Stimulated activated CD8-positive, alpha-beta memory T cell treated with anti-CD3 and anti-CD28 coated beads, Interleukin-15, amount 100 ng/mL, for 1 hour (primary cell): ENCODE measurements around the gene RNH1.

Experiments used
- DNase-seq: peaks from one replicate; pipeline ENCODE4 v3.0.0-alpha.2; 2020; ENCODE audit warnings: low read depth

The RNH1 gene

GRCh38 chr11:499201-500076 is 7.6 kb downstream of the RNH1 start:
- no peak for DNase-seq

DNA sequence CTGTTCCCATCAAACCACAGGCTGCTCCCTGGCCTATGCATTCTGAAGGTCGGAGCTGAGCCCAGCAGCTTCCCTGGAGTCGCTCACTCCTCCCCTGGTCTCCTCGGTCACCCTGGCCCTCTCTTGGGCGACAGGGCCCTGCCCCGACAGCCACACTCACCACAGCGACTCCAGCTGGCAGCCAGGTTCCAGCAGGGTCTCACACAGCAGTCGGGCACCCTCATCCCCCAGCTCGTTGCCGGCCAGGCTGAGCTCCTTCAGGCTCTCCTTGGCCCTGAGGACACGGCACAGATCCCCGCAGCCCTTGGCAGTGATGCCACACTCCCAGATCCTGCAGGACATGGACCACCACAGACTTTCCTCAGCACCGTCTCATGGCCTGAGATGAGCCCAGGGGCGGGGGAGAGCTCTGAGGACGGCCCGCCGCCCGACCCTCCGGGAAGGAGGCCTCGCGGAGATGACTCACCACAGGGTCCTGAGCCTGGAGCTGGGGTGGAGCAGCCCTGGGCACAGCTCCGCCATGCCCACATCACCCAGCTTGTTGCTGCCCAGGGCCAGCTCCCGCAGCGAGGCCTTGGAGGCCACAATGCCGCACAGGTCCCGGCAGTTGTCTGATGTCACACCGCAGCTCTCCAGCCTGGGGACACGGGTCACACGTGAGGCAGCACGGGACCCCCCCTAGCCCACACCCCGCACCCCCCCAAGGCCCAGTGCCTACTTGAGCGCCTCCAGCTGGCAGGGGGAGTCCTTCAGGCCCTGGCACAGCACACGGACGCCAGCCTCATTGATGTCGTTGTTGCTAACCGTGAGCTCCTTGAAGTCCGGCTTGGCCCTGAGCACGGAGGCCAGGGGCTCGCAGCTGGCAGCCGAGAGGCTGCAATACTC is 8.5 kb downstream of the RNH1 start:
- DNase-seq: no peak

- DNase-seq: no peak
Measured at GRCh38 chr11:497565-498296, 9.3 kb downstream of the RNH1 start.

- no peak for DNase-seq
Measured at GRCh38 chr11:496834-497564, 10.0 kb downstream of the RNH1 start.

- no peak for DNase-seq
Measured at GRCh38 chr11:495537-495931, 11.5 kb downstream of the RNH1 start.

DNA sequence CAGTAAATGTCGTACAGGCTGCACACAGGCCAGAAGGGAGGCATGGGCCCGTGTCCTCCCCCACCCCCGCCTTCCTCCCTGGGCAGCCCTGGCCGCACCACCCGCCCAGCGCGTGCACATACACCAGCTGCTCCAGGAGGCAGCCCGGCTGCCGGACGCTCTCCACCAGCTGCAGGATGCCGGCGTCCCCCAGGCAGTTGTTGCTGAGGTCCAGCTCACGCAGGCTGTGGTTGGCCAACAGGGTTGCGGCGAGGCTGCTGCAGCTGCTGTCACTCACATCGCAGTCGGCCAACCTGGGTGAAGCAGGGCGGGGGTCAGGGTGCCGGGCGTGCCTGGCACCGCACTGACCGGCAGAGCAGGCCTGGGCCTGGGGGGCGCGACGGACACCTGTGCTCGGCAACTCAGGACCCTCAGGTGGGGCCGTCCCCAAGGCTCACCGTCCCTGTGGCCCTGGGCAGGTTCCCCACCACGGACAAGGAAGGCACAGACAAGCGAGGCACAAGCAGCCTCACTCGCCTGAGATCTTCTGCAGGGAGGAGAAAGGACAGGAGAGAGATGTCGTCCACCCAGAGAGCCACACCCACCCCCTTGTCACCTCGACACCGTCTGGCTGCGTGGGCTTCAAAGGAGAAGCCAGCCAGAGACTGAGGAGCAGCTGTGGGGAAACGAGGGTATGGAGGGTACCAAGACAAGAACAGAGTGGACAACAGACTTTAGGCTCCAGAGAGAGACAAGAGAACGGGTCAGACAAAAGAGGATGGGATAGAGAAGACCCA is 12.1 kb downstream of the RNH1 start:
- DNase-seq: no peak

DNA sequence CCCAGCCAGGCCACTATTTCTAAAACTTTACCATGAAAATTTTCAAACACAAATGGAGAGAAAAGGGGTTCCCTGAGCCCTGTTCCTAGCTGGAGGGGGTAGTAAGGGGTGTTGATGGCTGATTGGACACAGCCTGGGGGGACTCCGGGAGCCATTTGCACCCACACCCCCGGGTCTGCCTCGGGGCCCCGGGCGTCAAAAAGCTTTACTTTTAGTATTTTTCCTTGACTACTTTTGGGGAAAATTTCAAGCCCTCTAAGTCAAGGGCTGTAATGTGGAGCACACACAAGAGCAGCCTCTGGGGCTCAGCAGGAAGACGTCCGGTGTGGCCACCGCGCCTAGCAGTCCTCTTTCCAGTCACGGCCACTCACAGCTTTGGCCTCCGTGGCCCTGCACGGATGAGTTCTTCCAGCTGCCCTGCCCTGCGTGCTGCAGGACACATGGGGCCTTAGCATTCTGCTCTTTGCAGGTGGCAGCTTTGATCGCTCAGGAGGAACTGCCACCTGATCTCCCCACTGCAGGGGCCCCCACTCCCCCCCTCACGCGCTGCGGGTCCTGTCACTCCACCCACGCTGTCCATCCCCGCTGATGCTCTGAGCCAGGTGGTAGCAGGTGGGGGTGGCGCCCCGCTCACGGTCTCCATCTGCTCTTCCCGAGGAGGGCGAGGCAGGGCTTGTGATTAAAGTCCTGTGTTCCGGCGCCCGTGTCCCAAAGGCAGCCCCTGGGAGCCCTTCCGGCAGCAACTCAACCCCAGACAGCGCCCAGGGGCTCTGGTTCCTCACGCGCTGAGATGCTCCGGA is 14.4 kb downstream of the RNH1 start:
- no peak for DNase-seq

DNA sequence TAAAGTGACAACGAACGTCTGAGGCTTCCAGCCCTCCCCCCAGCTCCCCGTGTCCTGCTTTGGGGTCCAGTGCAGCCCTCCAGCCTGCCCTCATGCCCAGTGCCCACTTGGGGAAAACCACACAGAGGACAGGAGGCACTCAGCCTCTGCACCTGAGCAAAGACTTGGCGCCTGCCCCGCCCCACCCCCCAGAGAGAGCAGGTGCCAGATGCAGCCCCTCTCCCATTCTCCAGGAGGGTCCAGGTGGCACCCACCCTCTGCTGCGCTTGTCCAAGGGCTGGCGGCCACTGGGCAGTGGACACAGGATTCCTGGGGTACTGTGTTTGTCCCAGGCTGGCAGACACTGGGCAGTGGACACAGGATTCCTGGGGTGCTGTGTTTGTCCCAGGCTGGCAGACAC is 15.7 kb downstream of the RNH1 start:
- DNase-seq: no peak

DNA sequence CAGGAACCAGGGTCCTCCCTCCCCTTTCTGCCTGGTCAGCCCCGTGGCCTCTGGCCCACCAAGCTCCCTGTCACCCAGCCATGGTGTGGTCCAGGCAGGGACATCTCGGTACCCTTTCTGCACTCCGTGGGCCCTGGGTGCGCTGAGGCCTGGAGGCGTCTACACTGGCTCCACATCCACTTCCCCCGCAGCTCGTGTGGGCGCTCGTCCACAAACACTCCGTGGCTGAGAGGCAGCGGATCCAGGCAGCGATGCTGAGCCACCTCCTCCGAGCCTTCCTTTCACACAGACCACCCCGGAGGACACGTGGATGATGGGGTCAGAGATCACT is 16.1 kb downstream of the RNH1 start:
- no peak for DNase-seq

GRCh38 chr11:490186-490929 is 16.7 kb downstream of the RNH1 start:
- no peak for DNase-seq

GRCh38 chr11:489610-490185 is 17.3 kb downstream of the RNH1 start:
- DNase-seq: no peak

DNA sequence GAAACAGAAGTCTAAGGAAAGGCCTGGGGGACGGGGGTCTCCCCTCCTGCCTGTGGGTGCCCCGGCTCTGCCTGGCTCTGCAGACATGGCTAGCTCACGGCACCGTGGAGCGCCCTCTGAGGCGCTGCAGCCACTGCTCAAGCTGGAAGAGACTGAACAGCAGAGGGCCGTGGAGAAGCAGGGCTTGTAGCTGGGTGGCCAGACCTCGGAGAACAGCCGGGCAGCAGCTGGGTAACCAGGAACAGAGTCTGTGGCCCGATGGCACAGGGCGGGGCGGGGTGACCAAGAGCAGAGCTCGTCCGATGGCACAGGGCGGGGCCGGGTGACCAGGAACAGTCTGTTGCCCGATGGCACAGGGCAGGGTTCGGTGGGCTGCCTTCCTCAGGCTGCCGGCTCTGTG is 18.1 kb downstream of the RNH1 start:
- no peak for DNase-seq

DNA sequence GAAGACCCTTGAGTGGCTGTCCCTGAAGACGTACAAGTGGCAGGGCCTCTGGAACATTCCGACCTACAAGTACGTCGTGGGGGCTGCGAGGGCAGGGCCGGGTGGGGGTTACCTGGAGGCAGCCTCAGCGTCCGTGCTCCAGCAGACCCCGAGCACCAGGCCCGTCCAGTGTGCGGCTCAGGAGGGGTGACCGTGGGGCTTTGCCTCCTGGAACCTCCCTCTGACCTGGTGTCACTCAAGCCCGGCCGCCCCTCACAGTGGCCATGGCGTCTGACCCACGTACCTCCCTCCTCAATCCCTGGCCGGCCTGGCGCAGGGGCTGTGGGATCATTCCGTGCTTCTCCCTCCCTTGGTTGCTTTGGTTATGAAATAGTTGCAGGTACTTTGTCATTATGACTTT is 18.5 kb downstream of the RNH1 start:
- DNase-seq: no peak

DNA sequence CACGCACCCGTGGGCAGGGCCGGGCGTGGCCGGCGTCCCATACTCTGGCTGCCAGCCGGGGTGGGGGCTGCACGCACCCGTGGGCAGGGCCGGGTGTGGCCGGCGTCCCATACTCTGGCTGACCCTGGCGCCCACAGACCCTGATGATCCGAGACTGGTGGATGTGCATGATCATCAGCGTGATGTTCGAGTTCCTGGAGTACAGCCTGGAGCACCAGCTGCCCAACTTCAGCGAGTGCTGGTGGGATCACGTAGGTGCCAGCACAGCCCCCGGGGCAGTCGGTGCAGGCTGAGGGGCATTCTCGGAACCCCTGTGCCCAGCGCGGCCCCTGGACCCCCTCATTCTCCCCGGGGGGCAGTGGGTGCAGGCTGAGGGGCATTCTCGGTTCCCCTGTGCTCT is 19.0 kb downstream of the RNH1 start:
- DNase-seq: no peak

DNA sequence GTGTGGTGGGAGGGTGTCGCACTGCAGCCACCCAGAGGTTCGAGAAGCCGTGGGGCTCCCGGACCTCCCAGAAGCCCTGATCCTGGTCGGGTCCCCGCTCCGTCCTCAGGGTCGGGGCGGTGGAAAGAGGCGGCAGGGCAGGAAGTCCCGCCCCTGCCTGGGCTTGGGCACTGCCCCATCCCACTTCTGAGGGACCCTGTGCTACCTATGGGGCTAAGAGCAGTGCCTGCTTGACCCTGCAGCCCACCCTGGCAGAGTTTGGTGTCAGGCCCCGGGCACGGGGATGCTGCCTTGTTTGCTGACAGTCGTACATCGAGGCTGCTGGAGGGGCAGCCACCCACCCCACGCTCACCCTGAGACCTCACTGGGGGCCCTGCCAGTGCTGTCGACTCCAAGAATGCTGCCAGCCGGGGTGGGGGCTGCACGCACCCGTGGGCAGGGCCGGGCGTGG is 19.4 kb downstream of the RNH1 start:
- DNase-seq: no peak

DNA sequence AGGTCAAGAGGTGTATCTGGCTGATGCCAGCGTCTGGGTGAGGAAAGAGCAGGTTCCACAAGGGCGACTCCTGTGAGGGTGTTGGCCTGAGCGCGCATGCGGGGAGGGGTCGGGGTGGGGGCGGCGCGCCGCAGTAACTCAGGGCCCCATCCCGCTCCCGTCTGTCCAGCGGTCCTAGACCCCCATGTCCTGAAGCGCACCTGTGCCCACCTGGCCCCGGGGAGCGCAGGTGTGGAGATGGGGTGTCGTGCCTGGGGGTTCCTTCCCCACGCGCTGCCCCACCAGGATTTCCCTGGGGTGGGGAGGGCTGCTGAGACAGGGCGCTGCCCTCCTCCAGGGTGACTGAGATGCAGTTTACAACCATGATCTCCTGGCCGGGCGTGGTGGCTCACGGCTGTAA is 20.9 kb downstream of the RNH1 start:
- no peak for DNase-seq

- no peak for DNase-seq
Measured at GRCh38 chr11:484616-485015, 22.4 kb downstream of the RNH1 start.

DNA sequence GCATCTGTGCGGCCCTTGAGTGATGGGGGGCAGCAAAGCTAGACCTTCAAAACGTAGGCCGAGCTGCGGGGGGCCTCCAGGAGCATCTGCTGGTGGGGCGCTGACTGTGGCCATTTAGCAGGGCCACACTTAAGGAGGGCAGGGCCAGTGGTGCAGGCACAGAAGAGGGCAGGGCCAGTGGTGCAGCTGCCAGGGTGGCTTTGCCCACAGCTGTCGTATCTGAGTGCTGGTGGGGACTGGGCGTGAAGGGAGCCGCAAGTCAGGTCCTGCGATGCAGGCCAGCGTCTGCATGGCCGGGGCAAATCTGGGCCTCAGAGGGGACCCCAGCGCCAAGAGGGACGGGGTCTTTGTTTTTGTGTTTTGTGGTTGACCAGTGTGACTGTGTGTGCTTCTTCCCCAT is 27.7 kb downstream of the RNH1 start:
- no peak for DNase-seq

DNA sequence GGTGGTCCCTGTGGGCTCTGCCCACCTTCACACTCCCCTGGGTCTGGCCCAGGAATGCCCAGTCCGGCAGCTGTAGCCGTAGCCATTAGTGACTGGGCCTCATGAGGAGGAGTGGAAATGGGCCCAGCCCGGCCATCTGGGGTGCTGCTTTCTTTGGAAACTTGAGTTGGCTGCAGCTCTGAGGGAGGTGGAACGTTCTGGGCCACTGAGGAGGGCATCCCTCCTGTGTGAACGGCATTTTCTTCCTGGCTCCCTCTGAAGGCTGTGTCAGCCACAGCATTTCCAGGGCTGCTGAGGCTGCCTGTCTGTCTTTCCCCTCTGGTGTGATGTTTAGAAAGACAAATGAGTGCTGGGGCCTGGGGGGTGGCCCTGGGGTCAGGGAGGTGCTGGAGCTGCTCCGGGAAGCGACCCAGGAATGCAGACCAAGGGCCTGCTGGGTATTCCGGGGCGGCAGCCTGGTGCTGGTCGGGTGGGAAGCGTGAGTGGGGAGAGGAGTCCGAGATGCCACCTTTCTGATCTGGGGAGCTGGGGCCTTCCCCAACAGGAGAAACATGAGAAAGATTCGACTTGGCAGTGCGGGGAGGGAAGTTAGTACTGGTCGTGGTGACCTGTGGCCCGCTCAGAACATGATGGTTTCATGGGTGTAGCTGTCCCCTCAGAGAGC is 29.9 kb downstream of the RNH1 start:
- DNase-seq: no peak
